PC-3 (cell line): ENCODE data around the gene ZNF488. TPM values are rescaled to one million over a fixed set of nuclear protein-coding genes. Genes with fewer than 3 reads are reported as not detected.

Source experiments
- ATAC-seq: fragments of 200-7000 bp; cut with Tn5 transposase; 2 replicates; pipeline ENCODE4 v1.9.1; 2020; ENCODE audit warnings: mild to moderate bottlenecking, moderate library complexity
- BruUV-seq: library from RNA; stranded (reverse); fragments of 400-500 nt; replicated peaks from 2 replicates; lab custom pipeline; 2021; lab: Mats Ljungman, UMichigan
- CTCF ChIA-PET: fragments of 300-600 bp; sonication (Branson Sonifier 250); formaldehyde crosslinking; loops from one replicate; lab custom pipeline; 2022; ENCODE audit warnings: antibody characterized with exemption; lab: Charles Lee
- POLR2A ChIA-PET: fragments of 300-600 bp; sonication (Branson Sonifier 250); formaldehyde crosslinking; loops from one replicate; lab custom pipeline; 2022; ENCODE audit warnings: antibody characterized with exemption; ENCODE audit not compliant: unreplicated experiment; lab: Charles Lee
- DNase-seq: peaks from one replicate; pipeline ENCODE4 v3.0.0-alpha.2; 2015
- H2AFZ ChIP-seq: fragments of 300-600 bp; sonication (generic); 2 replicates; pipeline ENCODE4 v1.6.0; 2016; ENCODE audit warnings: antibody characterized with exemption, low read length
- H3F3A ChIP-seq: fragments of 300-600 bp; sonication (generic); one replicate; pipeline ENCODE4 v1.6.0; 2017; ENCODE audit warnings: antibody characterized with exemption, low read length, control low read depth, mild to moderate bottlenecking; ENCODE audit not compliant: unreplicated experiment
- H3K27ac ChIP-seq: fragments of 300-600 bp; sonication (generic); 2 replicates; pipeline ENCODE4 v1.5.1; 2016; ENCODE audit warnings: mild to moderate bottlenecking, low read length
- H3K27me3 ChIP-seq: fragments of 300-600 bp; sonication (generic); 2 replicates; pipeline ENCODE4 v1.6.1; 2016; ENCODE audit warnings: low read length, mixed read lengths
- H3K36me3 ChIP-seq: fragments of 300-600 bp; sonication (generic); 2 replicates; pipeline ENCODE4 v1.6.1; 2016; ENCODE audit warnings: low read depth, mixed run types, low read length, mixed read lengths
- H3K4me1 ChIP-seq: fragments of 300-600 bp; sonication (generic); 2 replicates; pipeline ENCODE4 v1.5.1; 2016; ENCODE audit warnings: low read length; ENCODE audit not compliant: insufficient read depth
- H3K4me2 ChIP-seq: fragments of 300-600 bp; sonication (generic); 2 replicates; pipeline ENCODE4 v1.6.0; 2016; ENCODE audit warnings: low read length
- H3K4me3 ChIP-seq: fragments of 300-600 bp; sonication (generic); 2 replicates; pipeline ENCODE4 v1.5.1; 2016; ENCODE audit warnings: mild to moderate bottlenecking, low read length, mixed read lengths
- H3K79me2 ChIP-seq: fragments of 300-600 bp; sonication (generic); 2 replicates; pipeline ENCODE4 v1.6.1; 2017; ENCODE audit warnings: low read length, mixed read lengths
- H3K9ac ChIP-seq: fragments of 300-600 bp; sonication (generic); 2 replicates; pipeline ENCODE4 v1.6.0; 2016; ENCODE audit warnings: mild to moderate bottlenecking, low read length
- H3K9me2 ChIP-seq: fragments of 300-600 bp; sonication (generic); replicated peaks from 2 replicates; pipeline ENCODE4 v1.6.1; 2016; ENCODE audit warnings: mixed run types, low read length, mixed read lengths
- H3K9me3 ChIP-seq: fragments of 300-600 bp; sonication (generic); 2 replicates; pipeline ENCODE4 v1.6.1; 2016; ENCODE audit warnings: low read length, mixed read lengths
- H4K20me1 ChIP-seq: fragments of 300-600 bp; sonication (generic); 2 replicates; pipeline ENCODE4 v1.6.1; 2016; ENCODE audit warnings: low read length, mixed read lengths
- EZH2 ChIP-seq: fragments of 300-600 bp; sonication (generic); IDR thresholded peaks from one replicate; pipeline ENCODE4 v1.6.1; 2017; ENCODE audit warnings: antibody characterized with exemption, mild to moderate bottlenecking, low read length; ENCODE audit not compliant: unreplicated experiment
- EZH2phosphoT487 ChIP-seq: fragments of 300-600 bp; sonication (generic); IDR thresholded peaks from 2 replicates; pipeline ENCODE4 v1.6.1; 2018; ENCODE audit warnings: mild to moderate bottlenecking, antibody characterized with exemption, low read length, borderline replicate concordance
- intact Hi-C: fragments of 100-400 bp; cut with micrococcal nuclease; formaldehyde crosslinking; loops from 2 replicates; pipeline ENCODE4 v1.9.0; 2023
- total RNA-seq: library from RNA; depleted of rRNA; stranded (reverse); fragments of >200 nt; gene quantifications from 2 replicates; pipeline ENCODE4 v1.2.3, GENCODE V29; 2014
- TF ChIP-seq, protein P1 (sequence below): fragments of 300-600 bp; sonication (generic); conservative IDR thresholded peaks from 2 replicates; pipeline ENCODE4 v1.5.1; 2017; ENCODE audit warnings: antibody characterized with exemption, low read depth, mild to moderate bottlenecking, low read length

The ZNF488 gene
- total RNA-seq, 1 experiment from 2014 or later: 1.7 TPM

GRCh38 chr10:47410271-47410670 lies 26.2 kb upstream of the ZNF488 start:
- H3F3A ChIP-seq: no peaks in the 10 kb centered on the region
- ChIA-PET CTCF (no interaction called here), POLR2A (no interaction called here)
- no peak overlapping the region for H3K9ac ChIP-seq
- H3K27ac ChIP-seq: no peak overlapping the region
- intact Hi-C loops: no loop called here
- DNase-seq: no peak
- H3K4me3 ChIP-seq: no peak overlapping the region
- no peaks in the 10 kb centered on the region for H4K20me1 ChIP-seq
- H3K4me1 ChIP-seq: peaks cover 34% of the 10 kb centered on the region
- no peaks in the 10 kb centered on the region for H3K9me3 ChIP-seq
- no peak for ATAC-seq
- BruUV-seq: no TSS peak
- H3K4me2 ChIP-seq: no peak overlapping the region
- no peak overlapping the region for H2AFZ ChIP-seq
- H3K79me2 ChIP-seq: no peaks in the 10 kb centered on the region
- no peak for TF ChIP-seq EZH2
- TF ChIP-seq EZH2phosphoT487: no peak
- TF ChIP-seq, protein P1, sequence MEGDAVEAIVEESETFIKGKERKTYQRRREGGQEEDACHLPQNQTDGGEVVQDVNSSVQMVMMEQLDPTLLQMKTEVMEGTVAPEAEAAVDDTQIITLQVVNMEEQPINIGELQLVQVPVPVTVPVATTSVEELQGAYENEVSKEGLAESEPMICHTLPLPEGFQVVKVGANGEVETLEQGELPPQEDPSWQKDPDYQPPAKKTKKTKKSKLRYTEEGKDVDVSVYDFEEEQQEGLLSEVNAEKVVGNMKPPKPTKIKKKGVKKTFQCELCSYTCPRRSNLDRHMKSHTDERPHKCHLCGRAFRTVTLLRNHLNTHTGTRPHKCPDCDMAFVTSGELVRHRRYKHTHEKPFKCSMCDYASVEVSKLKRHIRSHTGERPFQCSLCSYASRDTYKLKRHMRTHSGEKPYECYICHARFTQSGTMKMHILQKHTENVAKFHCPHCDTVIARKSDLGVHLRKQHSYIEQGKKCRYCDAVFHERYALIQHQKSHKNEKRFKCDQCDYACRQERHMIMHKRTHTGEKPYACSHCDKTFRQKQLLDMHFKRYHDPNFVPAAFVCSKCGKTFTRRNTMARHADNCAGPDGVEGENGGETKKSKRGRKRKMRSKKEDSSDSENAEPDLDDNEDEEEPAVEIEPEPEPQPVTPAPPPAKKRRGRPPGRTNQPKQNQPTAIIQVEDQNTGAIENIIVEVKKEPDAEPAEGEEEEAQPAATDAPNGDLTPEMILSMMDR: no peak
- no peaks in the 10 kb centered on the region for H3K36me3 ChIP-seq
- H3K27me3 ChIP-seq: no peaks in the 10 kb centered on the region
- no peaks in the 10 kb centered on the region for H3K9me2 ChIP-seq

DNA sequence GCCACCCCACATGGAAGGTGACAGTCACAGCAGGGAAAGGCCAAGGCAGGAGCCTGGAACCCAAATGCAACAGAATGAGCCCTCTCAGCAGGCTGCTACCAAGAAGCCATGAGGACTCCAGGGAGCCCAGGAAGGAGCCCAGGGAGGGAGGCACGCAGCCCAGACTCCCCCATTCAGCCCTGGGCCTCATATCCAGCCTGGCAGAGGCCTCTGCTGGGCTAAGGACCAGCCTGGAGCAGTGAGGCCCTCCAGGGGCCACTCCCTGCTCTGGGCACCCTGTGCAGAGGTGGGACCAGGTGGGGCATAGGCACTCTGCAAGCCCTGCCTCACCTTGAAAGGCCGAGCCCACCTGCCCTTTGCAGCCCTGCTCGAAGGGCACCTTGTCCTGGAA lies 25.8 kb upstream of the ZNF488 start:
- no peak for ATAC-seq
- intact Hi-C loops: no loop called here
- H3K4me1 ChIP-seq: peaks cover 36% of the 10 kb centered on the region

GRCh38 chr10:47409171-47409865 lies 25.2 kb upstream of the ZNF488 start:
- POLR2A ChIA-PET: no interaction called here
- no peak for ATAC-seq
- H3K4me1 ChIP-seq: peaks cover 41% of the 10 kb centered on the region

More for the DNA sequence above, 25.8 kb upstream of the ZNF488 start:
- POLR2A ChIA-PET: no interaction called here
- H3K27ac ChIP-seq: no peak overlapping the region
- CTCF ChIA-PET: no interaction called here
- H3K9me2 ChIP-seq: no peaks in the 10 kb centered on the region
- no peak overlapping the region for H3K9ac ChIP-seq
- TF ChIP-seq EZH2phosphoT487: no peak
- TF ChIP-seq, protein P1: no peak
- no peak for TF ChIP-seq EZH2
- H2AFZ ChIP-seq: no peak overlapping the region
- H3K36me3 ChIP-seq: no peaks in the 10 kb centered on the region
- no peaks in the 10 kb centered on the region for H3K9me3 ChIP-seq
- no peak overlapping the region for H3K4me2 ChIP-seq
- no peaks in the 10 kb centered on the region for H4K20me1 ChIP-seq
- no peaks in the 10 kb centered on the region for H3K79me2 ChIP-seq
- no peak overlapping the region for H3K4me3 ChIP-seq
- no TSS peak for BruUV-seq
- DNase-seq: no peak
- no peaks in the 10 kb centered on the region for H3F3A ChIP-seq
- H3K27me3 ChIP-seq: no peaks in the 10 kb centered on the region

More at GRCh38 chr10:47409171-47409865, 25.2 kb upstream of the ZNF488 start:
- CTCF ChIA-PET: no interaction called here
- no peaks in the 10 kb centered on the region for H3F3A ChIP-seq
- intact Hi-C loops: no loop called here
- no peaks in the 10 kb centered on the region for H3K36me3 ChIP-seq
- H3K4me2 ChIP-seq: no peak overlapping the region
- BruUV-seq: no TSS peak
- H3K4me3 ChIP-seq: no peak overlapping the region
- DNase-seq: no peak
- no peak overlapping the region for H3K27ac ChIP-seq
- no peaks in the 10 kb centered on the region for H3K9me2 ChIP-seq
- TF ChIP-seq, protein P1: no peak
- TF ChIP-seq EZH2 (no peak), EZH2phosphoT487 (no peak)
- H3K9ac ChIP-seq: no peak overlapping the region
- no peak overlapping the region for H2AFZ ChIP-seq
- no peaks in the 10 kb centered on the region for H3K27me3 ChIP-seq
- no peaks in the 10 kb centered on the region for H3K9me3 ChIP-seq
- no peaks in the 10 kb centered on the region for H3K79me2 ChIP-seq
- no peaks in the 10 kb centered on the region for H4K20me1 ChIP-seq
